Parathyroid adenoma (tissue), 2 donors: ENCODE measurements around the gene HIGD2B.
"Not testable (repeated sequence)": the region's sequence is repeated elsewhere in the genome, so short reads cannot be mapped to it uniquely, and the experiment has no call there.

ENCODE experiments used
- H2AFZ ChIP-seq: fragments of 300-600 bp; sonication (generic); one replicate; pipeline ENCODE4 v1.7.0; 2017; ENCODE audit warnings: antibody characterized with exemption, mild to moderate bottlenecking
- H3K27ac ChIP-seq: fragments of 300-600 bp; sonication (generic); one replicate; pipeline ENCODE4 v1.7.0; 2017
- H3K27me3 ChIP-seq: fragments of 300-600 bp; sonication (generic); one replicate; pipeline ENCODE4 v1.7.0; 2017; ENCODE audit warnings: low read length; ENCODE audit not compliant: control insufficient read depth, insufficient read depth
- H3K36me3 ChIP-seq: fragments of 300-600 bp; sonication (generic); one replicate; pipeline ENCODE4 v1.7.0; 2017; ENCODE audit warnings: low read length; ENCODE audit not compliant: control insufficient read depth, insufficient read depth
- H3K4me1 ChIP-seq: fragments of 300-600 bp; sonication (generic); one replicate; pipeline ENCODE4 v1.7.0; 2017; ENCODE audit warnings: control low read depth
- H3K4me2 ChIP-seq: fragments of 300-600 bp; sonication (generic); one replicate; pipeline ENCODE4 v1.7.0; 2017; ENCODE audit warnings: low read length
- H3K4me3 ChIP-seq: fragments of 300-600 bp; sonication (generic); one replicate; pipeline ENCODE4 v1.7.0; 2017; ENCODE audit warnings: low read depth, low read length
- H3K79me2 ChIP-seq: fragments of 300-600 bp; sonication (generic); one replicate; pipeline ENCODE4 v1.7.0; 2017; ENCODE audit warnings: control low read depth
- H3K9ac ChIP-seq: fragments of 300-600 bp; sonication (generic); one replicate; pipeline ENCODE4 v1.7.0; 2017; ENCODE audit warnings: mild to moderate bottlenecking
- H3K9me3 ChIP-seq: fragments of 300-600 bp; sonication (generic); one replicate; pipeline ENCODE4 v1.7.0; 2017; ENCODE audit warnings: low read length; ENCODE audit not compliant: control insufficient read depth
- donor health status: primary hyperparathyroidism.

Gene HIGD2B

DNA sequence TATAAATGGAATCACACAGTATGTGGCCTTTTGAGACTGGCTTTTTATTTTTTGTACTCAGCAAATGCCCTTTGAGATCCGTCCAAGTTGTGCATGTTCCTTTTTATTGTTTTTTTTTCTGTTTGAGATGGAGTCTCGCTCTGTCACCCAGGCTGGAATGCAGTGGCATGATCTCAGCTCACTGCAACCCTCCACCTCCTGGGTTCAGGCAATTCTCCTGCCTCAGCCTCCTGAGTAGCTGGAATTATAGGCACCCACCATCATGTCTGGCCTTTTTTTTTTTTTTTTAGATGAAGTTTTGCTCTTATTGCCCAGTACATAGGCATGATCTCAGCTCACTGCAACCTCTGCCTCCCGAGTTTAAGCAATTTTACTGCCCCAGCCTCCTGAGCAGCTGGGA, 59.8 kb downstream of the HIGD2B start:
- H3K4me2 ChIP-seq, H2AFZ ChIP-seq, H3K27me3 ChIP-seq, H3K4me1 ChIP-seq, H3K79me2 ChIP-seq, H3K27ac ChIP-seq, H3K36me3 ChIP-seq, H3K4me3 ChIP-seq, H3K9ac ChIP-seq, H3K9me3 ChIP-seq: not testable (repeated sequence)
